ENCODE measurements around the gene ZMYND19.
A peak's percentile ranks its signal among the peaks of the same experiment; 100 is the strongest.
"Not testable (repeated sequence)": the region's sequence is repeated elsewhere in the genome, so short reads cannot be mapped to it uniquely, and the experiment has no call there.

ZMYND19 gene

GRCh38 chr9:137614631-137615386 lies 24.5 kb upstream of the ZMYND19 start:
- no peak for DNase-seq (ENCODE audit: low read depth in 3 of 3)

- no peak for DNase-seq (ENCODE audit: low read depth in 3 of 3)
These were observed 23.6 kb upstream of the ZMYND19 start for GRCh38 chr9:137613738-137614523.

- DNase-seq (ENCODE audit: low read depth in 3 of 3), result no peak
These were observed 22.9 kb upstream of the ZMYND19 start for GRCh38 chr9:137613259-137613658.

GRCh38 chr9:137612741-137613142 lies 22.4 kb upstream of the ZMYND19 start:
- DNase-seq (ENCODE audit: low read depth in 3 of 3), result no peak

GRCh38 chr9:137611623-137612609 lies 21.6 kb upstream of the ZMYND19 start:
- DNase-seq (ENCODE audit: low read depth in 3 of 3), result peak in 1 of 3 experiments; percentile 30

- no peak for DNase-seq (ENCODE audit: low read depth in 3 of 3)
These were observed 20.6 kb upstream of the ZMYND19 start for GRCh38 chr9:137610944-137611343.

- DNase-seq (ENCODE audit: low read depth in 3 of 3), result no peak
These were observed 17.0 kb upstream of the ZMYND19 start for GRCh38 chr9:137607141-137607857.

- DNase-seq (ENCODE audit: low read depth in 3 of 3), result no peak
These were observed 16.4 kb upstream of the ZMYND19 start for GRCh38 chr9:137606734-137607138.

- peak in 1 of 3 experiments; percentile 17 for DNase-seq (ENCODE audit: low read depth in 3 of 3)
These were observed 15.8 kb upstream of the ZMYND19 start for GRCh38 chr9:137606005-137606621.

GRCh38 chr9:137605121-137606004 lies 15.1 kb upstream of the ZMYND19 start, which contains the start of gene ARRDC1:
TSS of gene ARRDC1 (plus strand) at chr9:137605686. CDS start at chr9:137605718, 32 bp downstream.
- DNase-seq (ENCODE audit: low read depth in 3 of 3), result peak; percentile 86 to 90 (median 88)

- DNase-seq (ENCODE audit: low read depth in 3 of 3), result peak in 1 of 3 experiments; percentile 18
These were observed 14.2 kb upstream of the ZMYND19 start for GRCh38 chr9:137604345-137605086.

- DNase-seq (ENCODE audit: low read depth in 3 of 3), result no peak
These were observed 13.6 kb upstream of the ZMYND19 start for GRCh38 chr9:137603879-137604278.

- no peak for DNase-seq (ENCODE audit: low read depth in 3 of 3)
These were observed 12.3 kb upstream of the ZMYND19 start for GRCh38 chr9:137602661-137603060.

GRCh38 chr9:137598943-137599342 lies 8.6 kb upstream of the ZMYND19 start:
- DNase-seq (ENCODE audit: low read depth in 3 of 3), result no peak

GRCh38 chr9:137596577-137596976 lies 6.3 kb upstream of the ZMYND19 start:
- DNase-seq (ENCODE audit: low read depth in 3 of 3), result not testable (repeated sequence)

GRCh38 chr9:137593176-137593575 lies 2.9 kb upstream of the ZMYND19 start:
- DNase-seq (ENCODE audit: low read depth in 3 of 3), result no peak

GRCh38 chr9:137592767-137593166 lies 2.5 kb upstream of the ZMYND19 start:
- DNase-seq (ENCODE audit: low read depth in 3 of 3), result no peak

- DNase-seq (ENCODE audit: low read depth in 3 of 3), result no peak
These were observed 216 bp downstream of the ZMYND19 start for GRCh38 chr9:137590123-137590468.
